CD4-positive, alpha-beta T cell treated with Interleukin-10 for 1 hour (primary cell): Measurements from ENCODE around the gene ZNF337.
"Not testable (repeated sequence)": the region's sequence is repeated elsewhere in the genome, so short reads cannot be mapped to it uniquely, and the experiment has no call there.

ENCODE experiments used
- DNase-seq: peaks from one replicate; pipeline ENCODE4 v3.0.0-alpha.2; 2020

The ZNF337 gene

DNA sequence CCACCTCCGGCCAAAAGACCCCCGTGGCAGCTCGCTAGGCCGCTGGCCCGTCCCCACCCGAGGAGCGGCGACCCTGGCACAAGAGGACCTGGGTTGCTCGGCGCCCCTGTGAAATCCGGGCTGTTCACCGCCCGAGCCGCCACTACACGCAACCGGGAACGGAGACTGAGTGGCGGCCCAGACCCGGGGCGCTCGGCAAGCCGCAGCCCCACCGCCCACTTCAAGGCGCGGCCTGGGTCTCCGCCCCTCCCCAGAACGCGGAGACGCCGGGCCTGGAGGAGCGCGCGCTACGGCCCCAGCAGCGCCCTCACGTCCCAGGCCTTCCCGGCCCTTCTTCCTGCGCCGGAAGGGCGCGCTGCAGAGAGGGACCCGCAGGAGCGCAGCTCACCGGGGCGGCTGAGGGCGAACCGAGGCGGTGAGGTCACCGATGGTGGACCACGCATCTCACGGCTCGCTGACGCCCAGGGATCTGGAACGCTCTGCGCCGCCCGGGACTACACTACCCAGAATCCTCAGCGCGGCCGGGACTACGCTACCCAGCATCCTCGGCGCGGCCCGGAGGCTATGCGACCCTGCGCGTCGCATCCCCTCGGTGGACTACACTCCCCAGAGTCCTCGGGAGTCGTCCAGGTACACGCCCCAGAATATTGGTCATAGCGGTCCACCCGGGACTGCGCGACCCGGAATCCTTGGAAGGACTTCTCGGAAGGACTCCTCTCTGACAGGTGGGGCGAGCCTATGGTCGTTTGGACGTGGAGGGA lies at the start of gene ZNF337:
TSS of gene ZNF337 (minus strand) at position 483 of the 761 bp plus-strand sequence. CDS start 10,436 bp downstream, outside the sequence.
- peak; percentile 94 for DNase-seq

DNA sequence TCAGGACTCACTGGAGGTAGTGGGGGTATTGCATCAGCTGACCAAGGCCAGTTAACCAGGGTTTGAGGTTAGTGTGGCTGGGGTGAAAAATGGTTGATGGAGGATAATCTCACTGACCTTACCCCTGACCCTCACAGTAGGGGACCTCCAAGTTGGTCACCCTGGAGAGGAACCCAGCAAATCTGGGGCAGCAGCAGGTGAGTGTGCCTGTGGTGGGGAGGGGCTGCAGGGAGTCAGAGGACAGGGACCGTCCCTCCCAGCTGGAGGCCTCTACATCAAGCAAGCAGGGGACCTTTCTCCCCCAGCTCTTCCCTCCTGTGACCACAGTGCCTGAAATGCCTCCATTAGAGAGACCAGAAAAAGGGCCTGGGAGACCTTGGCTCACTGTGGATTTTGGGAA lies 49.1 kb upstream of the ZNF337 start:
- no peak for DNase-seq

DNA sequence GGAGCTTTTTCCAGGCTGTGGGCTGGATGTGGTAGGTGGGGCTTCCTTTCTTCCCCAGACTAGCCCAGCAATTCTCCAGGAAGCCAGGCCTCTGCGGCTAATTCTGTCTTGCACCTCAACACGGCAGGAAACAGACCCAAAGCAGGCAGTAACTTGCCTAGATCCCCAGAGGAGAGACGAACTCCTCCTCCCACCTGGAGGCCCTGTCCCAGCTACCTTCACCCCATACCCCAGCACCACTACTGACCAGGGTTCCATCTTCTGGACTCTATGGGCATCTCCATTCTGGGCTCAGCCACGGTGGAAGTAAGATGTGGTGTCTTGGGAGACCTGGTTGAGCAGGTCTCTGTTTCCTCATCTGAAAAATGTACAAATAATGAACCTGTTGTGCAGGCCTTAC lies 48.4 kb upstream of the ZNF337 start:
- DNase-seq = no peak

DNA sequence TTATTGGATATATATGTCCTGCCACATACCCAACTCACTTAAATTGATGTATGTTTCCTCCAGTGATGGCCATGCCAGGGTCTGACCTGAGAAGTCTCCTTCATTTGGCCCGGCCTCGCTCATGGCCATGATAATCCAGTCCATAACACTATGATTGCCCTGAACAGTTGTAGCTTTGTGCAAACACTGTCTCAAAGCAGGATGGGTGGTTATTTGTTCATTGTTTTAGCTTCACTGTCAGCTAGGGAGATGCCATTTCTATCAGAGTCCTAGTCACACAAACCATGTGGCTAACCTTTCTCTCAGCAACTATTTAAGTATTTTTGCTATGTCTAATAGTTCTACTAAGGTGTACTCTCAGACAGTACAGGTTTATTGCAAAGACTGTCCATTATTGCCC lies 47.6 kb upstream of the ZNF337 start:
- DNase-seq = no peak

DNA sequence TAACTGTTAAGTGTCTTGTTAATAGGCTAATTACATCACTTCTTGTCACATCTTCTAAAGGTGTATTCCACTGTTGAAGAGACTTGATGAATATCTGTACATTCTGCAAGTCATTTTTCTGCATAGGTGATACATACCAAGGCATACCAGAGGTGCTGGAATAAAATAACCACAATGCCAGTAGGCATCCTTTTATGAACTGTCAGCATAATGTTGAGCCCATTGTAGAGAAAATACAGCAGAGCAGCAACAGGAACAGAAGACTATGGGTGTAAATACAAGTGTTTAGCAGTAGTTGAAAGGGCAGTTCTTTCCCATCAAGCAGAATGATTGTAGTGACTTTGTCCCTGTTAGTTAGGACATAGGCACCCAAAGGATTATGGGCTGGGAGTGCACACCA lies 44.4 kb upstream of the ZNF337 start:
- no peak for DNase-seq

DNA sequence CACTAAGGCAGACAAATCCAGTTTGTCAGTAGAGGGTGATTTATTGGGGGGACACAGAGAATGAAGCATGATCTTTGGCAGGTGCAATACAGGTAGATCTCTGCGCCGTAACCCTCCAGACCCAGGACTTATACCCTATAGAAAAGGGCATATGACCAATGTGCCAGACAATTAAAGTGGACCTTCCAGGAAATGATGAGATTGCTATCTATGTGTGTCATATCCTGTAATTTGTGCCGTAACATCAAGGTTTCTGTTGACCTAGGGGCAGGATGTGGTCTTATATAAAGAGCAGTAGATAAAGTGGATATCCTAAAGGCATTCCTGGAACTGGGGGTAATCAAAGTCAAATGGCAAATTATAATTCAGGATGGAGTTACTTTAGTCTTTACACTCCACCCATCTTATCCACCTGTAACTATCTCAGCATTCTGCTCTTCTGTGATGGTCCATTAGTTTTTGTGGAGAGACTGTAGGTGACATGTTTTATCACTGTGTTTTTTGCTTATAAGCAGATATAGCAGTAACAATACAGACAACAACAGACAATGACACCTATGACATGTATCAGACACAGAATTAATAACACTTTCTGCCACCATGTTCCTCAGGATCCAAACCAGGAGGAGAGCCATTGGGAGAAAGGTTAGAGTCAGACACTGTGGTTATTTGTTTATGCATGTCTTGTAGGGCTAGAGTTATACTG lies 43.1 kb upstream of the ZNF337 start:
- peak; percentile 72 for DNase-seq

DNA sequence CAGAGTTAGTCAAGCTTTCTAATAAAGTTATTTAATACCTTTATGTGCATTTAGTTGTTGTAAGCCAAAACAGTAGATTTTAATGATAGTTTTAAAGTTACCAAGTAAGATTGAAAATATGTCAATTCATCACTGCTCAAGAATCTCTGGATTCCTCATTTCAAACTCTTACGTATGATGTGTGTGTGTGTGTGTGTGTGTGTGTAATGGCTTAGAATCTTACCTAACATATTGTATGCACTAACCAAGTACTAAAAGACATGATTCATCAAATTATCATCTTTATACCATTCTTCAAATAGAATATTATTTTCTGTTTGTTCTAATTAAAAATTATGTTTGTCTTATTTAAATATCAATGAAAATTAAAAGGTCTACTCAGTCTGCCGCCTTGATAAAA lies 41.5 kb upstream of the ZNF337 start:
- DNase-seq = no peak

DNA sequence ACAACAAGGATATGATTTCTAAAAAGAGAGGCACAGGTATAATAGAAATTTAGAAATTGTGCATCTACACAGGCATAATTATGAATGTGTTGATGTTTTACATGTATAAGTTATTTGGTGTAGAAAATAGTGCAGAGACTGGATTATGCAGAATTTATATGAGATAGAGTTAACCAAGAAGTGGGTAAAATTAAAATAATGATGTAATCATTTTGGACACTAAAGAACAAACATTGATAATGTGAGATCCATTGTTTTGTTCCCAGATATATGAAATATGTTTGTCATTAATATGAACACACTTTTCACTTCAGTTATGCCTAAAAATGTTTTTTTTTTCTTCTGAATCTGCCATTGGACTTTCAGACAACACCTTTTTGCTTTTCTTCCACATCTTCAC lies 37.2 kb upstream of the ZNF337 start:
- no peak for DNase-seq

DNA sequence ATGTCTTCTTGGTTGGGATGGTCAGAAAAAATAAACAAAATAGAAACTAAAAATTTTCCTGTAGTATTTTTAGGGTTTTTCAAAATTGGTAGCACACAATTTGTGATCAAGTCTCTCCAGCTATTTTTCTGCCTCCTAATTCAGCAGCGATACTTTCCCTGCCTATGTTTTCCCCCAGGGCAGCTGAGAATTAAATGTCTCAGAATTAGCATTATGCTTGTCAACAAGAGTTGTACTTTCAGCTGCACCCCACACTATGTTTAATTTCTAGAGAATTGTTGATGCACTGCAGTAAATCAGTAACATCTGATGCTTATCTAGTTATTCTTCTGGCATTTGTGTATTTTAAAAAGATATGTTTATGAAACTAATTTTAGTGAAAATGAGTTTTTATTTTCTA lies 34.2 kb upstream of the ZNF337 start:
- no peak for DNase-seq

DNA sequence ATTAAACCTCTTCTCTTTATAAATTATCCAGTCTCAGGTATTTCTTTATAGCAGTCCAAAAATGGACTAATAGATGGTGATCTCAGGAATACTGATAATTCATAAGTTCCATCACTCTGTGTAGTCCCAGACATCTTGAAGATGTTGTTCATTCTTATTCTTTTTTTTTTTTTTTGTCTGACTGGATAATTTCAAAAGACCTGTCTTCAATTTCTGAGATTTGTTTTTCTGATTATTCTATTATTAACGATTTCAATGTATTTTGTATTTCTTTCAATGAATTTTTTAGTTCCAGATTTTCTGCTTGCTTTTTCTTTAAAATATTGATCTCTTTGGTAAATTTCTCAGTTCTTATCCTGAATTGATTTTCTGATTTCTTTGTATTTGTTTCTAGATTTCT lies 29.7 kb upstream of the ZNF337 start:
- DNase-seq = no peak

DNA sequence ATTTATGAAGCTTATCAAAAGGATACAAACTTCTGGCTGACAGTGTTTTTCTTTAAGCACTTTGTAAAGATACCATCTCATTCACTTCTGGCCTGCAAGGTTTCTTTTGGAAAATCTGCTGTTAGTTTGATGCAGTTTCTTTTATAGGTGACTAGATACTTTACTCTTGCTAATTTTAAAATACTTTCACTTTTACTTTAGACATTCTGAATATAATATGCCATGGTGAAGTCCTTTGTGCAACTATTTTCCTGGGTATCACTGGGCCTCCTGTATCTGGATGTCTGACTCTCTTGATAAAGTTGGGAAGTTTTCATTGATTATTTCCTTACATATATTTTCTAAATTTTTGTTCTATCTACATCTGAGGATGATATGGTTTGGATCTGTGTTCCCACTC lies 29.0 kb upstream of the ZNF337 start:
- DNase-seq = no peak

DNA sequence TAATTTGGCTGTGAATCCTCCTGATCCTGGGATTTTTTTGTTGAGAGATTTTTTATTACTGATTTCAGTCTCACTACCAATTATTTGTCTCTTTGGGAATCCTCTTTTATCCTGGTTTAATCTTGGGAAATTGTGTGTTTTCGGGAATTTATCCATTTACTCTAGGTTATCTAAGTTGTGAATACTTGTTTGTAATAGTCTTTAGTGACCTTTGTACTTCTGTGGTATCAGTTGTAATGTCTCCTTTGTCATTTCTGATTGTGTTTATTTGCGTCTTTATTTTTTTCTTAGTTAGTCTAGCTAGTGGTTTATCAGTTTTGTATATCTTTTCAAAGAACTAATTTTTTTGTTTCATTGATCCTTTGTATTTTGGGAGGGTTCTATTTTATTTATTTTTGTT lies 27.3 kb upstream of the ZNF337 start:
- DNase-seq = no peak

DNA sequence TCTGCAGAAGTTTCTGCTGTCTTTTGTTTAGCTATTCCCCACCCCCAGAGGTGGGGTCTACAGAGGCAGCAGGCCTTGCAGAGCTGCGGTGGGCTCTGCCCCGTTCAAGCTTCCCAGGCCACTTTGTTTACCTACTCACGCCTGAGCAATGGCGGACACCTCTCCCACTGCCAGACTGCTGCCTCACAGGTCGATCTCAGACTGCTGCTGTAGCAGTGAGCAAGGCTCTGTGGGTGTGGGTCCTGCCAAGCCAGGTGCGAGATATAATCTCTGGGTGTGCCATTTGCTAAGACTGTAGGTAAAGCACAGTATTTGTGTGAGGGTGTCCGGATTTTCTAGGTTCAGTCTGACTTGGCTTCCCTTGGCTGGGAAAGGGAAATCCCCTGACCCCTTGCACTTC lies 23.6 kb upstream of the ZNF337 start:
- DNase-seq = no peak

DNA sequence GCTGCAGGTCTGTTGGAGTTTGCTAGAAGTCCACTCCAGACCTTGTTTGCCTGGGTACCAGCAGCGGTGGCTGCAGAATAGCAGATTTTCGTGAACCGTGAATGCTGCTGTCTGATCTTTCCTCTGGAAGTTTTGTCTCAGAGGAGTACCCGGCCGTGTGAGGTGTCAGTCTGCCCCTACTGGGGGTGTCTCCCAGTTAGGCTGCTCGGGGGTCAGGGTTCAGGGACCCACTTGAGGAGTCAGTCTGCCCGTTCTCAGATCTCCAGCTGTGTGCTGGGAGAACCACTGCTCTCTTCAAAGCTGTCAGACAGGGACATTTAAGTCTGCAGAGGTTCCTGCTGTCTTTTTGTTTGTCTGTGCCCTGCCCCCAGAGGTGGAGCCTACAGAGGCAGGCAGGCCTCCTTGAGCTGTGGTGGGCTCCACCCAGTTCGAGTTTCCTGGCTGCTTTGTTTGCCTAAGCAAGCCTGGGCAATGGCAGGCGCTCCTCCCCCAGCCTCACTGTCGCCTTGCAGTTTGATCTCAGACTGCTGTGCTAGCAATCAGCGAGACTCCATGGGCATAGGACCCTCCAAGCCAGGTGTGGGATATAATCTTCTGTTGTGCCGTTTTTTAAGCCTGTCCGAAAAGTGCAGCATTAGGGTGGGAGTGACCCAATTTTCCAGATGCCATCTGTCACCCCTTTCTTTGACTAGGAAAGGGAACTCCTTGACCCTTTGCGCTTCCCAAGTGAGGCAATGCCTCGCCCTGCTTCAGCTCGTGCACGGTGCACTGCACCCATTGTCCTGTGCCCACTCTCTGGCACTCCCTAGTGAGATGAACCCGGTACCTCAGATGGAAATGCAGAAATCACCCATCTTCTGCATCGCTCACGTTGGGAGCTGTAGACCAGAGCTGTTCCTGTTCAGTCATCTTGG lies 22.5 kb upstream of the ZNF337 start:
- peak; percentile 62 for DNase-seq

DNA sequence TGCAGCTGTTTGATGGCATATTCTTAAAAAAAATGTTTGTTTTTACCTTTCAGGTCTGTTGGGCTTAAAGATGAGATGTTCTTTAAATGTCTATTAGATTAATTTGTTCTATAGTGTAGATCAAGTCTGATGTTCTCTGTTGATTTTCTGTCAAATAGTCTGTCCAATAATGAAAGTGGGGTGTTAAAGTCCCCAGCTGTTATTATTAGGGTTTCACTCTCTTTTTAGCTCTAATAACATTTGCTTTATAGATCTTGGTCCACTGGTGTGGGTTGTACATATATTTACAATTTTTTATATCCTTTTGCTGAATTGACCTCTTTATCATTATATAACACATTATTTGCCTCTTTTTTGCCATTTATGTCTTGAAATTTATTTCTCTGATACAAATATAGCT lies 11.0 kb upstream of the ZNF337 start:
- DNase-seq = no peak

DNA sequence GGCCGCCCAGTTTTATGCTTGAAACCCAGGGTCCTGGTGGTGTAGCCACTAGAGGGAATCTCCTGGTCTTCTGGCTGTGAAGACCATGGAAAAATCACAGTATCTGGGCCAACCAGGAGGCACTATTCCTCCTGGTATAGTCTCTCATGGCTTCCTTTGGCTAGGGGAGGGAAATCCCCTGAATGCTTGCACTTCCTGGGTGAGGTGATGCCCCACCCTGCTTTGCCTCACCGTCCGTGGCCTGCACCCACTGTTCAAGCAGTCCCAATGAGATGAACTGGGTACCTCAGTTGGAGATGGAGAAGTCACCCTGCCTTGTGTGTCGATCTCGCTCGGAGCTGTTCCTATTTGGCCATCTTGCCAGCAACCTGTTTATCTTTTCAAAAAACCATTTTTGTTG lies 10.1 kb upstream of the ZNF337 start:
- DNase-seq = peak; percentile 66

DNA sequence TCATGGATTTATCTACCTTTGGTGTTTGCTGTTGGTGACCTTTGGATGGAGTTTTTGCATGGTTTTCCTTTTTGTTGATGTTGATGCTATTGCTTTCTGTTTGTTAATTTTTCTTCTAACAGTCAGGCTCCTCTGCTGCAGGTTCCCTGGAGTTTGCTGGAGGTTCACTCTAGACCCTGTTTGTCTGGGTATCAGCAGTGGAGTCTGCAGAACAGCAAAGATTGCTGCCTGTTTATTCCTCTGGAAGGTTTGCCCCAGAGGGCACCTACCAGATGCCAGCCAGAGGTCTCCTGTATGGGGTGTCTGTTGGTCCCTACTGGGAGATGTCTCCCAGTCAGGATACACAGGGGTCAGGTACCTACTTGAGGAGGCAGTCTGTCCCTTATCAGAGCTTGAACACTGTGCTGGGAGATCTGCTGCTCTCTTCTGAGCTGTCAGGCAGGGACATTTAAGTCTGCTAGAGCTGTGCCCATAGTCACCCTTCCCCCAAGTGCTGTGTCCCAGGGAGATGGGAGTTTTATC lies 9.2 kb upstream of the ZNF337 start:
- no peak for DNase-seq

DNA sequence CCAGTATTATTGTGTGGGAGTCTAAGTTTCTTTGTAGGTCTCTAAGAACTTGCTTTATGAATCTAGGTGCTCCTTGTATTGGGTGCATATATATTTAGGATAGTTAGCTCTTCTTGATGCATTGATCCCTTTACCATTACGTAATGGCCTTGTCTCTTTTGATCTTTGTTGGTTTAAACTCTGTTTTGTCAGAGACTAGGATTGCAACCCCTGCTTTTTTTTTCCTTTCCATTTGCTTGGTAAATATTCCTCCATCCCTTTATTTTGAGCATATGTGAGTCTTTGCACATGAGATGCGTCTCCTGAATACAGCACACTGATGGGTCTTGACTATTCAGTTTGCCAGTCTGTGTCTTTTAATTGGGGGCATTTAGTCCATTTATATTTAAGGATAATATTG lies 7.7 kb upstream of the ZNF337 start:
- not testable (repeated sequence) for DNase-seq

DNA sequence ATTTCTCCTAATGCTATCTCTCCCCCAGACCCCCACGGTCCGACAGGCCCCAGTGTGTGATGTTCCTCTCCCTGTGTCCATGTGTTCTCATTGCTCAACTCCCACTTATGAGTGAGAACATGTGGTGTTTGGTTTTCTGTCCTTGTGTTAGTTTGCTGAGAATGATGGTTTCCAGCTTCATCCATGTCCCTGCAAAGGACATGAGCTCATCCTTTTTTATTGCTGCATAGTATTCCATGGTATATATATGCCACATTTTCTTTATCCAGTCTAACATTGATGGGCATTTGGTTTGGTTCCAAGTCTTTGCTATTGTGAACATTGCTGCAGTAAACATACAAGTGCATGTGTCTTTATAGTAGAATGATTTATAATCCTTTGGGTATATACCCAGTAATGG lies 4.2 kb upstream of the ZNF337 start:
- not testable (repeated sequence) for DNase-seq

DNA sequence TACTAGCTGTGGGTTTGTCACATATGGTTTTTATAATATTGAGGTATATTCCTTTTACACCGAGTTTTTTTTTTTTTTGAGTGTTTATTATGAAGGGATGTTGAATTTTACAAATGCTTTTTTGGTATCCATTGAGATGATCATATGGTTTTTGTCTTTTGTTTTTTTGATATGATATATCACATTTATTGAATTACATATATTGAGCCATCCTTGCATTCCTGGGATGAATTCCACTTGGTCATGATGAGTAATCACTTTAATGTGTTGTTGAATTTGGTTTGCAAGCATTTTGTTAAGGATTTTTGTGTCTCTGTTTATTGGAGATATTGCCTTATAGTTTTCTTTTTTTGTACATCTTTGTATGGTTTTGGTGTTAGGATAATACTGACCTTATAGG lies 3.3 kb upstream of the ZNF337 start:
- DNase-seq = no peak

DNA sequence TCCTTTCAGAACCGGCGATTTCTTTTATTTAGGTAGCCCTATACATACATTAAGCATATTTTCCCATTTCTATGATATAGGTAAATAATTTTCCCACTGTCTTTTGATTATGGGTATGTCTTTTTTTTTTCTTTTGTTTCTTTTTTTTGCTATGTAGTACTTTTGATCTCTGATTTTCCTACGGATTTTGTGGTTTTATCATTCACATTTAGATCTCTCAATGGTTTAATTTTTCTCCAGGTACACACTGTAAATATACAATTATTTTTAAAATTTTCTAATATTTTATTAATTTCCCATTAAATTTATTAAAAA lies 436 bp upstream of the ZNF337 start:
- no peak for DNase-seq

DNA sequence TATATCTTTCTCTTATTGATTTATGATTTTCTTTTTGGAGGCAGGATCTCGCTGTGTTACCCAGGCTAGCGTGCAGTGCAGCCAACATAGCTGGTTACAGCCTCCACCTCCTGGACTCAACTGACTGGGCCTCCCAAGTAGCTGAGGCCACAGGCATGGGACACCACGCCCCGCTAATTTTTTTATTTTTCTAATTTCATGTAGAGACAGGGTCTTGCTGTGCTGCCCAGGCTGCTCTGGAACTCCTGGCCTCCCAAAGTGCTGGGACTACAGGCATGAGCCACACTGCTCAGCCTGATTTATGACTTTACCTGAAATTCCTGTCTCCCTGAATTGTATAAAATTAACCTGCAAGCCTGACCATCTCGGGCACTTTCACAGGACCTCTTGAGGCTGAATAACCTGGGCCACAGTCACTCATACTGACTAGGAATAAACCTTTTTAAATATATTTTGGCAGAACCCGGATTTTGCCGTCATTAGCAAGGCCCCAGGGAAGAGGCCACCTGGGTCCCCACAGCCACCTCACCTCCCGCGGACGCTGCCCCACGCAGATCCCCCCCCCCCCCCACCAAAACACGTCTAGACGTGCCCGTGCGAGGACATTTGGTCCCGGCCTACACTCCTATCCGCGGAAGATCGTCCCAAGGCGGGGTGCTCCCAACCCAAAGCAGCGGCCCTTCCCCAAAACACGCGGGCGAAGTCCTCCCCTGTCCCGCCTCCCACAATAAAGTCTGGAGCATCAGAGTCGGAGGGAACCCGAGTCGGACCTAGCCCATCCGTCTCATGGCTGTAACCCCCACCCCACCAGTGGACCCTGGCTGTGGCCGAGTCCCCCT lies 902 bp downstream of the ZNF337 start:
- DNase-seq = no peak

DNA sequence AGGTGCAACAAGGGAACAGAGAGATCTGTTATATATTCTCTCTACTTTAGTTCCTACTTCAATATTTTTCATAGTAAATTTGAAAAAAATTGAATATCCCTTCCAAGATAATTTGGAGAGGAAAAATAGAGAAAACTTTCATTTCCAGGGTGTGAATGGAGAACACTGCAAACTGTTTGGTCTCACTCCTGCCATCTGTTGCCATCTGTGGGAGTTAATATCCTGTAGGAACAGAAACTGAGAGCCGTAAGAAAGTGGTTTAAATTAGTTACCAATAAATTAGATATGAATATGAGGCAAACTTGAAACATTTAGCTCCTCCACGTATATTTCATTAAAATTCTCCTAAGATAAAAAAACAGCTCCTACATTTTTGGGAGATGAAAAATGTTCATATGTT lies 4.2 kb downstream of the ZNF337 start:
- DNase-seq = no peak
